Stimulated activated naive CD8-positive, alpha-beta T cell treated with anti-CD3 and anti-CD28 coated beads, Interleukin-15, amount 100 ng/mL, for 72 hours (primary cell): Measurements from ENCODE around the gene ZNF423.
A peak's percentile ranks its signal among the peaks of the same experiment; 100 is the strongest.
"Not testable (repeated sequence)": the region's sequence is repeated elsewhere in the genome, so short reads cannot be mapped to it uniquely, and the experiment has no call there.

ENCODE experiments used
- ATAC-seq: fragments of 150-1000 bp; cut with Tn5 transposase; 2 replicates; pipeline ENCODE4 v1.10.0; 2021; ENCODE audit warnings: mild to moderate bottlenecking, moderate library complexity
- DNase-seq, 2 donors: peaks; one replicate each; pipeline ENCODE4 v3.0.0; 2021 to 2022
- H3K27ac Mint-ChIP-seq, 2 donors: one replicate each; pipeline ENCODE4 v1.8.0; 2022; ENCODE audit warnings: mild to moderate bottlenecking in 2 of 2, mixed read lengths in 2 of 2, moderate library complexity in 2 of 2
- H3K27me3 Mint-ChIP-seq: one replicate; pipeline ENCODE4 v1.8.0; 2022; ENCODE audit warnings: mixed read lengths
- H3K4me1 Mint-ChIP-seq: one replicate; pipeline ENCODE4 v1.8.0; 2022; ENCODE audit warnings: mild to moderate bottlenecking, mixed read lengths
- H3K4me3 Mint-ChIP-seq, 2 donors: one replicate each; pipeline ENCODE4 v1.8.0; 2022; ENCODE audit warnings: mild to moderate bottlenecking in 2 of 2, mixed read lengths in 2 of 2, moderate library complexity in 1 of 2
- H3K9me3 Mint-ChIP-seq, 2 donors: one replicate each; pipeline ENCODE4 v1.8.0; 2022; ENCODE audit warnings: mixed read lengths in 2 of 2

Gene ZNF423

DNA sequence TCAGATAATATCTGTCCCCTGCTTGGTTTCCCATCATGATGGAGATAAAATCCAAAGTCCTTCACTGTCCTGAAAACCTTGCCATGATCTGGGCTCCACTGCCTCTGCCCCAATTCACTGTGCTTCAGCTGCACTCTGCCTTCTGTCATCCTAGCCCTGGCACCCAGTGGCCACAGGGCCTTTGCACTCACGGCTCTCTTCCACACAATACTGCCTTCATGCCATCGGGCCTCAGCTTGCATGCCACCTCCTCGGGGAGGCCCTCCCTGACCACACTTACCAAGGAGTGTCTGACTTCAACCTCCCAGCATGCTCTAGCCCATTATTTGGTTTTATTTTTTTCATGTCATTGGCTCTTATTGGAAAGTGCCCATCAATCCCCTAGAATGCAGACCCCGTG is 336.2 kb downstream of the ZNF423 start:
- H3K27ac Mint-ChIP-seq: no peak overlapping the region
- no peak overlapping the region for H3K4me3 Mint-ChIP-seq
- no peak for DNase-seq
- H3K4me1 Mint-ChIP-seq: no peaks in the 10 kb centered on the region
- no peaks in the 10 kb centered on the region for H3K27me3 Mint-ChIP-seq
- no peak for ATAC-seq
- no peaks in the 10 kb centered on the region for H3K9me3 Mint-ChIP-seq

DNA sequence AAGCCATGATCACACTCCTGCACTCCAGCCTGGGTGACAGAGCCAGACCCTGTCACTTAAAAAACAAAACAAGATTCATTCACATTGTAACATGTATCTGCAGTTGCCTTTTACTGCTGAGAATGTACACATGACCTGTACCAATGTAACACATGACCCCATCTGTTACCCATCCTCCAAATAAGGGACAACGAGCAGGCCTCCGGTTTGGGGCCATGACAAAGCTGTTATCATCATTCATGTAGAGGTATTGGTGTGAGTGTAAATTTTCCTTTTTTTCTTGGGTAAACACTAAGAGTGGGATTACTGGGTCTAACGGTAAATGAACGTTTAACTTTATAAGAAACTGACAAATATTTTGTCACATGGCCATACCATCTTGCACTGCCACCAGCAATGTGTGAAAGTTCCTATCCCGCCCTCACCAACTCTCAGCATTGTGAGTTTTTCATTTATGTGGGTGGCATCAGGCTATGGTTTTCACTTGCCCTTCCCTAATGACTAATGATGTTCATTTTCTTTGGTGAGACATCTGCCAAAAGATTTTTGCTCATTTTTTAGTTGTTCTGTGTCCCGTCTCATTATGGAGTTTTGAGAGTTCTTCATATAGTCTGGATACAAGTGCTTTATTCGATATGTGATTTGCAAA is 336.8 kb downstream of the ZNF423 start:
- ATAC-seq (no peak), DNase-seq (no peak)
- no peaks in the 10 kb centered on the region for H3K4me1 Mint-ChIP-seq
- H3K9me3 Mint-ChIP-seq: no peaks in the 10 kb centered on the region
- H3K27ac Mint-ChIP-seq: no peak overlapping the region
- no peaks in the 10 kb centered on the region for H3K27me3 Mint-ChIP-seq
- H3K4me3 Mint-ChIP-seq: no peak overlapping the region

- Mint-ChIP-seq H3K4me1 (no peaks in the 10 kb centered on the region), H3K27ac (no peak overlapping the region), H3K9me3 (no peaks in the 10 kb centered on the region), H3K4me3 (no peak overlapping the region), H3K27me3 (no peaks in the 10 kb centered on the region)
- ATAC-seq: no peak
- DNase-seq: no peak
Observed at GRCh38 chr16:49516382-49517036, 339.4 kb downstream of the ZNF423 start.

- Mint-ChIP-seq H3K4me1 (no peaks in the 10 kb centered on the region), H3K27ac (peak overlapping the region in 1 of 2 donors; percentile 65), H3K4me3 (no peak overlapping the region), H3K9me3 (no peaks in the 10 kb centered on the region), H3K27me3 (no peaks in the 10 kb centered on the region)
- DNase-seq (no peak), ATAC-seq (no peak)
Observed at GRCh38 chr16:49515861-49516260, 340.1 kb downstream of the ZNF423 start.

DNA sequence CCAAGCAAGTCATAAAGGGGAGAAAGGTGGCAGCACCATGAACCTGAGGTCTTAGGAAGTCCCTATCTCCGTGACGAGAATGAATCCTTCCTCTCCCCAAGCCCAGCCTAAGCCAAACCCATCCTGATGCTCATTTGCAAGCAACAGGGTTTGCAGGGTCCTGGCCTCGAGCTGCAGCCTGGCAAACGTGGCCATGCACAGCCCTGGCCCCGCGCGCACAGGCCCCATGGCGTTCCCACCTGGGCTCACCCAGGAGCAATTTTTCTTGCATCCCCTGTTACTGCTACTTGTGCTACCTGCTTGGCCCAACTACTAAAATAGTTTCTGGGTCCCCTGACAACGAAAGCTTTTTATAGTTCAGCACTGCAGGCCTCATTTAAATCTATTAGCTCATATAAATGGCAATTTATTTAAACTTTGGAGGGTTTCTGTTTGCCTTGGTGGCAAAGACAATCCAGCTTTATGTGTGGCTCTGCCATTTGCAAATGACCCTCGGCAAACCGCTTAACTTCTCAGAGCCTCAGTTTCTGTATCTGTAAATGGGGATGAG is 340.8 kb downstream of the ZNF423 start:
- no peak for DNase-seq
- ATAC-seq: no peak
- Mint-ChIP-seq H3K27ac (no peak overlapping the region), H3K4me3 (no peak overlapping the region), H3K27me3 (no peaks in the 10 kb centered on the region), H3K9me3 (no peaks in the 10 kb centered on the region), H3K4me1 (no peaks in the 10 kb centered on the region)

- no peak for ATAC-seq
- Mint-ChIP-seq H3K27me3 (no peaks in the 10 kb centered on the region), H3K27ac (no peak overlapping the region), H3K9me3 (no peaks in the 10 kb centered on the region), H3K4me3 (no peak overlapping the region), H3K4me1 (no peaks in the 10 kb centered on the region)
- no peak for DNase-seq
Observed at GRCh38 chr16:49514073-49514980, 341.6 kb downstream of the ZNF423 start.

DNA sequence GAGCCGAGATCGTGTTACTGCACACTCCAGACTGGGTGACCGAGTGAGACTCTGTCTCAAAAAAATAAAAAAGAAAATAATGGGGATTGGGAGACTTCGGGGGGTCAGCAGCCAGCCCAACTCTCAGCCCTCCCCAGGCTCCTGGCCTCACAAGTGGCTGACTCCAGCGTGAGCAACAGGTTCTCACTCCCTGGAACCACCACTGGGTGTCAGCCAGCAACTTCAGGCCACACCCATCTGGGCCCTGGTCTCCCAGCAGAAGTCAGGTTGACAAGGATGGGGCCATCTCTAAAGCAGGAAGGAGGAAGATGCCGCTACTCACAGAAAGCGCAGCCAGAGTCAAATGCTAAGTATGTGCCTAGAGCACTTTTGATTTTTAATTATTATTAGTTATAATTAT is 342.9 kb downstream of the ZNF423 start:
- DNase-seq (no peak), ATAC-seq (no peak)
- H3K27ac Mint-ChIP-seq: no peak overlapping the region
- H3K4me3 Mint-ChIP-seq: no peak overlapping the region
- no peaks in the 10 kb centered on the region for H3K27me3 Mint-ChIP-seq
- no peaks in the 10 kb centered on the region for H3K9me3 Mint-ChIP-seq
- H3K4me1 Mint-ChIP-seq: no peaks in the 10 kb centered on the region

DNA sequence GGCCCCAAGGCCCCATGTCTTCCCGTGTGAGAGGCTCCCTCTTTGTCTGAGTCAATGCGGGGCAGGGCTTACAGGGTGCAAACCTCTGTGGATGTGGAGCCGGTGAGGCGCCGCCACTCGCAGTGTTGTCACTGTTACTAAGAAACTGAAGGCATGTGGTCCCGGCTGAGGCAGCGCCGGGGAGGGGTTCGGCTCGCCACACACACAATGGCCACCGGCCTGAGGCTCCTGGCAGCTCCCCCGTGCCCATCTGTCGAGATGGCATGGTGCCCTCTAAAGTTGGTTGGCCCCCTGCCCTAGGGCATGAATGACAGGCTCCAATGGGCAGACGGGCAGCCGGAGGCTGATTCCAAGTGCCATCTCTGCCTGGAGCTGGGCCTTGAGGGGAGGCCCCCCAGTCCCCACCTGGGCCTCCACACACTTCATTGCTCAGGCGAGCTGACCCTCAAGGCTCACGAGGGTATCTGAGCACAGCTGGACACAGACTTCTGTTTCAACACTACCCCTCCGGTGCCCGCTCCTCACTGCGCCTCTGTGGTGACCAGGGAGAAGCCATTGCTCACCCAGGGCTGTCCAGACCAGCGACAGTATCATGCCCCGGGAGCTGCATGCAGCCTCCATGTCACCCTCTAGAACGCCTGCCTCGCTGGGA is 345.1 kb downstream of the ZNF423 start:
- Mint-ChIP-seq H3K9me3 (peaks cover 0 to 9% of the 10 kb centered on the region in 2 donors), H3K4me1 (no peaks in the 10 kb centered on the region), H3K4me3 (no peak overlapping the region), H3K27ac (peak overlapping the region in 1 of 2 donors; percentile 13), H3K27me3 (no peaks in the 10 kb centered on the region)
- no peak for DNase-seq
- ATAC-seq: no peak

DNA sequence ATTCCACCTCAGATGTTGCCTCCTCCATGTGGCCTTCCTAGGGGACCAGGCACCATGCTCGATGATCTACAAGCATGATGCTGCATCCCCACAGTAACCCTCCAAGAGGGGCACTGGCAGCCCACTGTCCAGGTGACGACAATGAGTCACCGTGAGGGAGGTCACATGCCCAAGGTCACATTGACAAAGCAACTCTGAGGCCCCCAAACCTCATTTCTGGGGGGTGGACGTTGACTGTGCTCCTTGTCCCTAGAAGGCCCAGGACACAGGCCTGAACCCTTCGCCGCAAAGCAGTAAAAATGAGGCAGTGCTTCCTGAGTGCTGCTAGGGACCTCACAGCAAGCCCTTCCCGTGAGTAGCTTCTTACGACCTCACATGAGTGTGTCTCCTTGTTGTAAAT is 345.8 kb downstream of the ZNF423 start:
- H3K4me3 Mint-ChIP-seq: no peak overlapping the region
- no peak for ATAC-seq
- DNase-seq: no peak
- no peak overlapping the region for H3K27ac Mint-ChIP-seq
- H3K9me3 Mint-ChIP-seq: peaks cover 0 to 9% of the 10 kb centered on the region in 2 donors
- no peaks in the 10 kb centered on the region for H3K4me1 Mint-ChIP-seq
- H3K27me3 Mint-ChIP-seq: no peaks in the 10 kb centered on the region

DNA sequence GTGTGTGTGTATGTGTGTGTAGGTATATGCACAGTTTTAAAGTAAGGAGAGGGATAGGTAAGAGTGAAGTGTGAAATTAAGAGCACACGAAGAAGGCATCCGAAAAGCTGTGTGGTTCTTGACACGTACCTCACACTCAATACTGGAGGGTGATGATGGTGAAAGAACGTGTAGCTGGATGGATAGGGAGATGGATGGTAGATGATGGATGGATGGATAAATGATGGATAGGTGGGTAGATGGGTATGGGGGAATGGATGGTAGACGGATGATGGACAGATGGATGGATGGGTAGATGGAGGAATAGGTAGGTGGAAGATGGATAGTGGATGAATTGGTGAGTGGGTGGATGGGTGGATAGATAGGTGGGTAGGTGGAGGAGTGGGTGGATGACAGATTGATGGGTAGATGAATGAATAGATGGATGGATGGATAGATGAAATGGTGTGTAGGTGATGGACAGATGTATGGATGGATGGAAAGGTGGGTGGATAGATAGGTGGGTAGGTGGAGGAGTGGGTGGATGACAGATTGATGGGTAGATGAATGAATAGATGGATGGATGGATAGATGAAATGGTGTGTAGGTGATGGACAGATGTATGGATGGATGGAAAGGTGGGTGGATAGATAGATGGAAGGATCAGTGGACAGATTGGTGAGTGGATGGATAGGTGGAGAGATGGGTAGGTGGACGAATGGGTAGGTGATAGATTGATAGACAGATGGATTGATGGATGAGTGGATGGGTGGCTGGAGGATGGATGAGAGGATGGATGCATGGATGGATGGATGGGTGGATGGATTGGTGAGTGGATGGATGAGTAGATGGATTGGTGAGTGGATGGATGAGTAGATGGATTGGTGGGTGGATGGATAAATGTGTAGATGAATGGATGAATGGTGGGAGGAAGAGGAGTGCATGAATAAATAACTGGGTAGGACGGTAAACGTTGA is 349.6 kb downstream of the ZNF423 start:
- not testable (repeated sequence) for ATAC-seq, DNase-seq, H3K27me3 Mint-ChIP-seq, H3K9me3 Mint-ChIP-seq, H3K4me3 Mint-ChIP-seq, H3K27ac Mint-ChIP-seq
- H3K4me1 Mint-ChIP-seq: peaks cover 14% of the 10 kb centered on the region

DNA sequence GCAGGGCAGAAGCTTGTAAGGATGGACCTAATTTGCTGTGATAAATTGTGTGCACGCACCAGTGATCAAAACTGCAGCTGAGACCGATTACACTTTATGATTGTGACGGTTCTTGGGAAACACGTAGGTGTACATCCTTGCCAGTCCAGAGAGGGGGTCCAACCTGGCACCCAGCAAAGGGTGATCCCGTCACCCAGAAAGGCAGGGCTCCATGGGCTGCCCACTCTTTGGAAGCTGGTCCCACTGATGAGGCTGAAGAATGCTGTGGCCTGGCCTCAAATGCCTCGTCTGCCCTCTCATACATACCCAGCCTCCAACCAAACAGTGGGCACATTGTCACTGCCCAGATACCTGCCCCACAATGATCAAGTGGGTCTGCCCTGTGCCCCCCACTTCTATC is 350.4 kb downstream of the ZNF423 start:
- Mint-ChIP-seq H3K4me1 (peaks cover 14% of the 10 kb centered on the region), H3K9me3 (peaks cover 0 to 9% of the 10 kb centered on the region in 2 donors), H3K4me3 (no peak overlapping the region), H3K27me3 (no peaks in the 10 kb centered on the region), H3K27ac (no peak overlapping the region)
- DNase-seq (no peak), ATAC-seq (no peak)

GRCh38 chr16:49504626-49505025 is 351.3 kb downstream of the ZNF423 start:
- H3K27me3 Mint-ChIP-seq: no peaks in the 10 kb centered on the region

GRCh38 chr16:49504023-49504364 is 351.9 kb downstream of the ZNF423 start:
- DNase-seq (no peak), ATAC-seq (no peak)
- Mint-ChIP-seq H3K4me1 (peaks cover 14% of the 10 kb centered on the region), H3K27me3 (no peaks in the 10 kb centered on the region), H3K9me3 (peaks cover 0 to 9% of the 10 kb centered on the region in 2 donors), H3K27ac (no peak overlapping the region), H3K4me3 (no peak overlapping the region)

More at GRCh38 chr16:49504626-49505025, 351.3 kb downstream of the ZNF423 start:
- H3K9me3 Mint-ChIP-seq: peaks cover 0 to 9% of the 10 kb centered on the region in 2 donors
- DNase-seq (no peak), ATAC-seq (no peak)
- H3K27ac Mint-ChIP-seq: no peak overlapping the region
- peaks cover 14% of the 10 kb centered on the region for H3K4me1 Mint-ChIP-seq
- H3K4me3 Mint-ChIP-seq: no peak overlapping the region

GRCh38 chr16:49503256-49504022 is 352.5 kb downstream of the ZNF423 start:
- Mint-ChIP-seq H3K27me3 (no peaks in the 10 kb centered on the region), H3K4me1 (peaks cover 14% of the 10 kb centered on the region), H3K27ac (peak overlapping the region; percentile 38 to 46), H3K9me3 (peaks cover 0 to 9% of the 10 kb centered on the region in 2 donors), H3K4me3 (no peak overlapping the region)
- DNase-seq (no peak), ATAC-seq (no peak)
